Prostate gland (tissue), 2 donors: Measurements from ENCODE around the gene PCDH1. TPM values are rescaled to one million over a fixed set of nuclear protein-coding genes. Genes with fewer than 3 reads are reported as not detected.

ENCODE experiments used
- DNase-seq: peaks from one replicate; pipeline ENCODE4 v3.0.0-alpha.2; 2019; ENCODE audit warnings: low spot score
- H3K27ac ChIP-seq, 2 donors: fragments of 200-600 bp; sonication (generic); 2 replicates each; pipeline ENCODE4 v1.5.1; 2017 to 2019
- H3K27me3 ChIP-seq: fragments of 200-600 bp; sonication (generic); replicated peaks from 2 replicates; pipeline ENCODE4 v1.5.1; 2019; ENCODE audit not compliant: insufficient read depth
- H3K36me3 ChIP-seq, 2 donors: fragments of 200-600 bp; sonication (generic); 1 replicate in 1 of 2; 2 replicates in 1 of 2; pipeline versions ENCODE4 v1.5.1 to v1.8.1; 2017 to 2019
- H3K4me1 ChIP-seq: fragments of 200-600 bp; sonication (generic); replicated peaks from 2 replicates; pipeline ENCODE4 v1.5.1; 2019
- H3K4me3 ChIP-seq, 2 donors: fragments of 200-600 bp; sonication (generic); 2 replicates each; pipeline ENCODE4 v1.5.1; 2017 to 2019
- H3K9me3 ChIP-seq: fragments of 200-600 bp; sonication (generic); 2 replicates; pipeline ENCODE4 v1.5.1; 2017
- POLR2A ChIP-seq: fragments of 450-650 bp; IDR thresholded peaks from one replicate; pipeline ENCODE4 v1.6.1; 2016; ENCODE audit warnings: antibody characterized with exemption, mild to moderate bottlenecking
- POLR2AphosphoS5 ChIP-seq: sonication (generic); formaldehyde crosslinking; IDR thresholded peaks from one replicate; pipeline ENCODE4 v1.6.1; 2017; ENCODE audit warnings: antibody characterized with exemption
- whole genome bisulfite sequencing: methylation state at CpG from one replicate; pipeline ENCODE4 v1.1.5; 2018; 5-methylcytosine and 5-hydroxymethylcytosine counted together
- intact Hi-C: fragments of 100-400 bp; cut with DNase I; formaldehyde crosslinking; loops from one replicate; pipeline ENCODE4 v1.14.2; 2022
- total RNA-seq, 2 donors: library from RNA; depleted of rRNA; stranded (reverse); fragments of >200 nt; gene quantifications; one replicate each; pipeline ENCODE4 v1.1.0, GENCODE V29; 2016
- TF ChIP-seq, protein P1 (sequence below), 4 experiments: fragments of 200-600 bp in 2 of 4; fragments of 450-650 bp in 2 of 4; sonication (generic) in 2 of 4; IDR thresholded peaks; 1 replicate in 3 of 4; 2 replicates in 1 of 4; pipeline ENCODE4 v1.5.1; 2016 to 2019; ENCODE audit warnings: antibody characterized with exemption in 4 of 4, mild to moderate bottlenecking in 2 of 4, moderate library complexity in 2 of 4

PCDH1 gene
- total RNA-seq, 2 donors from 2014 or later = 49.2 to 81.1 TPM

GRCh38 chr5:141815796-141816180 is 62.4 kb downstream of the PCDH1 start:
- no peak for DNase-seq
- no peaks in the 10 kb centered on the region for H3K27me3 ChIP-seq
- no peak overlapping the region for H3K4me3 ChIP-seq
- no peak overlapping the region for H3K27ac ChIP-seq
- 87% methylated on average over 3 of the region's 3 CpGs for WGBS
- no peaks in the 10 kb centered on the region for H3K4me1 ChIP-seq
- H3K36me3 ChIP-seq = no peaks in the 10 kb centered on the region
- intact Hi-C loops = no loop called here
- H3K9me3 ChIP-seq = no peaks in the 10 kb centered on the region
- no peak for TF ChIP-seq POLR2A
- TF ChIP-seq, protein P1, sequence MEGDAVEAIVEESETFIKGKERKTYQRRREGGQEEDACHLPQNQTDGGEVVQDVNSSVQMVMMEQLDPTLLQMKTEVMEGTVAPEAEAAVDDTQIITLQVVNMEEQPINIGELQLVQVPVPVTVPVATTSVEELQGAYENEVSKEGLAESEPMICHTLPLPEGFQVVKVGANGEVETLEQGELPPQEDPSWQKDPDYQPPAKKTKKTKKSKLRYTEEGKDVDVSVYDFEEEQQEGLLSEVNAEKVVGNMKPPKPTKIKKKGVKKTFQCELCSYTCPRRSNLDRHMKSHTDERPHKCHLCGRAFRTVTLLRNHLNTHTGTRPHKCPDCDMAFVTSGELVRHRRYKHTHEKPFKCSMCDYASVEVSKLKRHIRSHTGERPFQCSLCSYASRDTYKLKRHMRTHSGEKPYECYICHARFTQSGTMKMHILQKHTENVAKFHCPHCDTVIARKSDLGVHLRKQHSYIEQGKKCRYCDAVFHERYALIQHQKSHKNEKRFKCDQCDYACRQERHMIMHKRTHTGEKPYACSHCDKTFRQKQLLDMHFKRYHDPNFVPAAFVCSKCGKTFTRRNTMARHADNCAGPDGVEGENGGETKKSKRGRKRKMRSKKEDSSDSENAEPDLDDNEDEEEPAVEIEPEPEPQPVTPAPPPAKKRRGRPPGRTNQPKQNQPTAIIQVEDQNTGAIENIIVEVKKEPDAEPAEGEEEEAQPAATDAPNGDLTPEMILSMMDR (IDR thresholded peaks at IDR 0.05) = no peak

- DNase-seq = no peak
- H3K4me1 ChIP-seq = no peaks in the 10 kb centered on the region
- no peak for TF ChIP-seq POLR2A
- TF ChIP-seq, protein P1 (IDR thresholded peaks at IDR 0.05) = no peak
- no peak for TF ChIP-seq POLR2AphosphoS5
- no peaks in the 10 kb centered on the region for H3K36me3 ChIP-seq
- H3K9me3 ChIP-seq = no peaks in the 10 kb centered on the region
- intact Hi-C loops = no loop called here
- H3K27ac ChIP-seq = no peak overlapping the region
- H3K4me3 ChIP-seq = no peak overlapping the region
- H3K27me3 ChIP-seq = no peaks in the 10 kb centered on the region
Observed at GRCh38 chr5:141815051-141815795, 63.0 kb downstream of the PCDH1 start.

GRCh38 chr5:141814064-141814964 is 63.9 kb downstream of the PCDH1 start:
- Histone ChIP-seq H3K9me3 (no peaks in the 10 kb centered on the region), H3K4me3 (no peak overlapping the region), H3K27me3 (no peaks in the 10 kb centered on the region), H3K36me3 (no peaks in the 10 kb centered on the region), H3K27ac (no peak overlapping the region), H3K4me1 (no peaks in the 10 kb centered on the region)
- intact Hi-C loops = no loop called here
- TF ChIP-seq POLR2AphosphoS5 = no peak
- TF ChIP-seq POLR2A = no peak
- TF ChIP-seq, protein P1 (IDR thresholded peaks at IDR 0.05) = peak in 3 of 4 experiments; percentile 11 to 38 (median 29)
- 62% methylated on average over 9 of the region's 9 CpGs for WGBS
- no peak for DNase-seq

DNA sequence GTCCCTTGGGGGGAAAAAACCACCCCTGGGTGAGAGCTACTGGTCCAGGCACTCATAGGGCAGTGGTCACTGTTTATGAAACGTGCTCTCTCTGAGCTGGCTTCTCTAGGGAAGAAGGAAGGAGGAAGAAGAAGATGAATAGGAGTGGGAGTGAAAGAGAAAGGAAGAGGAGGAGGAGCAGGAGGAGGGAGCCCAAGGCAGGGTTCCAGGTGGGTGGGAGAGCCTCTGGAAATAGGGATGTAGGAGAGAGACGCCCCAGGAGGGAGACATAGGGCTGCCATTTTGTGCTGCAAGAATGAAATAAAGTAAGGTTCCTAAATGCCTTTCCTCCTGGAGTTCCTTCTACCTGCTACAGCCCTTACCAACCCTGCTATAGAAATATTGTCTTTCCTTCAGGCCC is 65.7 kb downstream of the PCDH1 start:
- WGBS = 65% methylated on average over 2 of the region's 2 CpGs
- no peaks in the 10 kb centered on the region for H3K4me1 ChIP-seq
- H3K36me3 ChIP-seq = no peaks in the 10 kb centered on the region
- intact Hi-C loops = no loop called here
- H3K4me3 ChIP-seq = no peak overlapping the region
- TF ChIP-seq POLR2AphosphoS5 (no peak), POLR2A (no peak)
- TF ChIP-seq, protein P1 (IDR thresholded peaks at IDR 0.05) = no peak
- H3K9me3 ChIP-seq = no peaks in the 10 kb centered on the region
- H3K27ac ChIP-seq = no peak overlapping the region
- H3K27me3 ChIP-seq = no peaks in the 10 kb centered on the region
- no peak for DNase-seq
